ENCODE measurements around the gene PRPF6.

PRPF6 gene

DNA sequence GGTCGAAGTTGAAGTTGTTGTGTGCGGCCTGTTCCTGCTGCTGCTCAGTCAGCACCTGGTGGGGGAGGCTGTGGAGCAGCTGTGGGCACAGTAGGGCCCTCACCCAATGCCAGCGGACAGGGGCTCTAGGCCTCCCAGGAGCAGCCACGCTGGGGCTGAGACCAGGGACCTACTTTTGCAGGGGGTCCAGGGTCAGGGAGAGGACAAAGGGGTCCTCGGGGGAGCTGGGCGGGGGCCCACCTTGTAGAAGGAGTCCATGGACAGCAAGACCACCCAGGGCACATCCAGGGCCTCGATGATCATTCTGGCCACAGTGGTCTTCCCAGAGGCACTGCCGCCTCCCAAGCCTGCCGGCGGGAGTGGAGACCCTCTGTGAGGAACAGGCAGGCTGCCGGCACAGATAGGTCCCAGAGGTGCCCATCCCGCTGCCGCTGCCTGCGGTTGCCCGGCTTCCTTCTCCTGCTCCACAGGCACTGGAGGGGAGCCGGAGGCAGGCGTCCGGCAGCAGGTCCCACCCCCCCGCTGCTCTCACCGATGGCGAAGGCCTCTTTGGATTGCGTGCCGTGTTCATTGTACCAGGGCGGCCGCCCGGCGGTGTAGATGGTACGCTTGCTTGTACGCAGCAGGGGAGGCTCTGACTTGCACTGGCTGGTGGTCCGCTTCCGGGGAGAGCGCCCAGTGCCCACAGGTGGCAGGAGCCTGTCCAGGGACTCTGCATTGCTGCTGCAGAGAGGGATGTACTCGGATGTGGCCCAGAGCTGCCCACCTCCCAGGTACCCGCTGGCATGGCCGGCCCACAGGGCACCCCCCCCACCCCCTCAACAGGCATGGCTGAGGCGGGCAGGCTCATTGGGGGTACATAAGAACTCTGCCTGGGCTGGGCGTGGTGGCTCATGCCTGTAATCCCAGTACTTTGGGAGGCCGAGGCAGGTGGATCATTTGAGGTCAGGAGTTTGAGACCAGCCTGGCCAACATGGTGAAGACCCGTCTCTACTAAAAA lies 34.7 kb upstream of the PRPF6 start:
- DNase-seq (ENCODE audit: low read depth): no peak
- no peak overlapping the region for H3K4me3 ChIP-seq (ENCODE audit: low read depth, low read length)
- no peak for TF ChIP-seq CTCF (IDR thresholded peaks at IDR 0.05; ENCODE audit: control insufficient read depth, extremely low read depth, insufficient read depth)

- TF ChIP-seq CTCF (IDR thresholded peaks at IDR 0.05; ENCODE audit: control insufficient read depth, extremely low read depth, insufficient read depth): 0 out of 2 replicates have a peak, but pooled peaks have one; percentile 1
- DNase-seq (ENCODE audit: low read depth): peak; percentile 76
- H3K4me3 ChIP-seq (ENCODE audit: low read depth, low read length): no peak overlapping the region
These were observed 33.8 kb upstream of the PRPF6 start for GRCh38 chr20:63946986-63947637.

DNA sequence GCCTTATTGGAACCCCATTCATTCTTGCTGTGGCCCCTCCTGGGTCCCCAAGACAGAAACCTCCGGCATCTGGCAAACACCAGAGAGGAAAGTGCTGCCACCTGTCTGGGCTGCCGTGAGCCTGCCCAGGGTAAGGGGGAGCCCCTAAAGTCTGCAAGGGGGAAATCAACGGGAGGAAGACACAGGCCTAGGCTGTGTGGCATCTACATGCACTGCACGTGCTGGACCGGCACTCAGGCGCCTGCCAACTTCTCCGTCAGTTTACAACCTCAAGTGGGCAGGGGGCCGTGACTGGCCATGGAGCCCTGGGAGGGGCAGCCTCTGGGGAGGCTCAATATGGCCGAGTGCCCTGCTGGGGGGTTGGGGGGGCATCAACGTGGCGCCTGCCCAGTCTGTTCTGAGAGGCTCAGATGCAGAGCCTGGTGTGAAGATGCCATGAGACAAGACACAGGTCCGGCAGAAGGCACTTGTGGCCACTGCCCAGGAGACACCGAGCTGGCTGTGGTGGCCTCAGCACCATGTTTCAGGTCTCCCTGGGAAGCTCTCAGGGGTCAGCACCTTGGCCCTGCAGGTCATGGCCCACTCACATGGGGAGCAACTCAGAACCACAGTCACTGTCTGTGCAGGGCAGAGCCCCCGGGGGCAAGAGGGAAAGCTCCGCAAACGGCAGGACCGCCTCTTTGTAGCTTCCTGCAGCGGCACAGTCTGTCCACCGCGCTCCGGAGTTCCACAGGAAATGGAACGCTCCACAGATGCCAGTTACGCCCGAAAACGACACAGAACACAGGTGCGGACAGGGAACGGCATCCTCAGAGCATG lies 33.1 kb upstream of the PRPF6 start:
- no peak for TF ChIP-seq CTCF (IDR thresholded peaks at IDR 0.05; ENCODE audit: control insufficient read depth, extremely low read depth, insufficient read depth)
- DNase-seq (ENCODE audit: low read depth): no peak
- H3K4me3 ChIP-seq (ENCODE audit: low read depth, low read length): no peak overlapping the region

DNA sequence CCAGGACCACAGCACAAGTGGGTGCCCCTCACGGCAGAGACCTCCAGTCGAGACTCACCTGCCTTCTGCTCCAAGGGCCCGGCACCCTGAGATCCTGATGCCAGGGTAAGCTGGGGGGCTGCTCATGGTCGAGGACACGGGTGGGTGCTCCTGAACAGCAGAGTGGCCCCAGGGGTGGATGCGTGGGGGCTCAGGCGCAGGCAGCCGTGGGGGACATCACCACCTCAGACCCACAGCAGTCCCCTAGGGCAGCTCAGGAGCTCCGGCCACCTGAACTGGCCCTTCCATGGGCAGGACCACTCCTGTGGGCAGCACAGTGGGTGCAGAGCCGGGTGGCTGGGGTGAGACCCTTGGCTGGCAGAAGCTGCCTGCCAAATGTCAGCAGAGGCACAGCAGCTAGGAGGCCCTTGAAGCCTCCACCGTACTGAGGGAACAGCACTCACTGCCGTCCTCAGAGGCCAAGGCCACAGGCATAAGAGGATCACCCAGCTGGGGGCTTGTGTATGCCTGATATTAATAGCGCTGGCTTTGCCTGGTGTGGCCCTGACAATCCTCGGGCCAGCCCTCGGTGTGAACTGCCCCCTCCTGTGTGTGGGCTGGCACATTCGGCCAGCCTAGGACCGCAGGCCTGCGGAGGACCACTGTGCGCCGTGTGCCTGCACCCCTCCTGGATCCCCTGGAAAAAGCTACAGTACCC lies 30.1 kb upstream of the PRPF6 start:
- no peak overlapping the region for H3K4me3 ChIP-seq (ENCODE audit: low read depth, low read length)
- no peak for DNase-seq (ENCODE audit: low read depth)
- TF ChIP-seq CTCF (IDR thresholded peaks at IDR 0.05; ENCODE audit: control insufficient read depth, extremely low read depth, insufficient read depth): no peak

GRCh38 chr20:63951398-63952209 lies 29.3 kb upstream of the PRPF6 start:
- DNase-seq (ENCODE audit: low read depth): no peak
- H3K4me3 ChIP-seq (ENCODE audit: low read depth, low read length): no peak overlapping the region
- no peak for TF ChIP-seq CTCF (IDR thresholded peaks at IDR 0.05; ENCODE audit: control insufficient read depth, extremely low read depth, insufficient read depth)
